ENCODE results near the gene PALMD. TPM values are rescaled to one million over a fixed set of nuclear protein-coding genes. Genes with fewer than 3 reads are reported as not detected.

Gene PALMD
- total RNA-seq, 2 donors from 2014 or later = 17.8 to 18.2 TPM

DNA sequence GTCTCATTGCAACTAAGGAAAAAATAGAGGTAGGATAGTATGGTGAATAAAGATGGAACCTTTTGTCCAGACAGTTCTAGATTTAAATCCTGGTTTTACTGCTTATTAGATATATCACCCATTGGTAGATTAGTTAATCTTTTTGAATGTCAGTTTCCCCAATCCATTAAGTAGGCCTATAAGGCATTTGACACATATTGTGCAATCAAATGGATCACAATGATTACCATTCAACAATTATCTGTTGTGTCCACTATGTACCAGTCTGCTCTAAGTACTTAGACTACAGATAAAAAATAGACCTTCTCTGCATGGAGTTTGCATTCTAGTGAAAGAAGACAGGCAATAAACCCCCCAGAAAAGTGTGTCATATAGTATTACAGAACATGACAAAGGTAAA is 6.0 kb upstream of the PALMD start:
- Histone ChIP-seq H3K9me3 (no peaks in the 10 kb centered on the region), H3K27me3 (replicated peaks; ENCODE audit: insufficient read depth) (no peaks in the 10 kb centered on the region), H3K27ac (no peak overlapping the region), H3K4me3 (no peak overlapping the region), H3K36me3 (no peaks in the 10 kb centered on the region), H3K4me1 (replicated peaks) (no peaks in the 10 kb centered on the region)
- intact Hi-C loops (cut with DNase I) = no loop called here
- TF ChIP-seq, protein P1, sequence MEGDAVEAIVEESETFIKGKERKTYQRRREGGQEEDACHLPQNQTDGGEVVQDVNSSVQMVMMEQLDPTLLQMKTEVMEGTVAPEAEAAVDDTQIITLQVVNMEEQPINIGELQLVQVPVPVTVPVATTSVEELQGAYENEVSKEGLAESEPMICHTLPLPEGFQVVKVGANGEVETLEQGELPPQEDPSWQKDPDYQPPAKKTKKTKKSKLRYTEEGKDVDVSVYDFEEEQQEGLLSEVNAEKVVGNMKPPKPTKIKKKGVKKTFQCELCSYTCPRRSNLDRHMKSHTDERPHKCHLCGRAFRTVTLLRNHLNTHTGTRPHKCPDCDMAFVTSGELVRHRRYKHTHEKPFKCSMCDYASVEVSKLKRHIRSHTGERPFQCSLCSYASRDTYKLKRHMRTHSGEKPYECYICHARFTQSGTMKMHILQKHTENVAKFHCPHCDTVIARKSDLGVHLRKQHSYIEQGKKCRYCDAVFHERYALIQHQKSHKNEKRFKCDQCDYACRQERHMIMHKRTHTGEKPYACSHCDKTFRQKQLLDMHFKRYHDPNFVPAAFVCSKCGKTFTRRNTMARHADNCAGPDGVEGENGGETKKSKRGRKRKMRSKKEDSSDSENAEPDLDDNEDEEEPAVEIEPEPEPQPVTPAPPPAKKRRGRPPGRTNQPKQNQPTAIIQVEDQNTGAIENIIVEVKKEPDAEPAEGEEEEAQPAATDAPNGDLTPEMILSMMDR (IDR thresholded peaks at IDR 0.05) = no peak
- no peak for TF ChIP-seq POLR2AphosphoS5 (IDR thresholded peaks at IDR 0.05)
- TF ChIP-seq POLR2A (IDR thresholded peaks at IDR 0.05) = no peak
- no peak for DNase-seq (ENCODE audit: low spot score)

DNA sequence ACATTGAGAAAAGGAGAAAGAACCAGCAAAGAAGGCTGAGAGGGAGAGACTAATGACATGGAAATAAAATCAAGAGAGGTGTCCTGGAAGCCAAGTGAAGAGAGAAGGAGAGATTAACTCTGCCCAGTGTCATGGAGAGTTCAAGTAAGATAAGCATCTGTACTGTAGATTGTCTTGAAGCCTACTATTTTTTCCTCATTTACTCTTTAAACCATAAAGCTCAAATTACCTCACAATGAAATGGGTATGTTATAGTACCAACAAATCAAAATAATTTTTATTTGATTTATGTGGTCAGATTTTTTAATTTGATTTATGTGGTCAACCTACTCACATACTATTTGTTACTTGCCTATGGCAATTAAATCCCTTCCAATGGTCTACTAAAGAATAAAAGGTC is 5.2 kb upstream of the PALMD start:
- H3K9me3 ChIP-seq = no peaks in the 10 kb centered on the region
- DNase-seq (ENCODE audit: low spot score) = no peak
- no peaks in the 10 kb centered on the region for H3K4me1 ChIP-seq (replicated peaks)
- H3K27me3 ChIP-seq (replicated peaks; ENCODE audit: insufficient read depth) = no peaks in the 10 kb centered on the region
- intact Hi-C loops (cut with DNase I) = no loop called here
- no peak overlapping the region for H3K4me3 ChIP-seq
- no peaks in the 10 kb centered on the region for H3K36me3 ChIP-seq
- TF ChIP-seq POLR2A (IDR thresholded peaks at IDR 0.05) = no peak
- TF ChIP-seq, protein P1 (IDR thresholded peaks at IDR 0.05) = no peak
- TF ChIP-seq POLR2AphosphoS5 (IDR thresholded peaks at IDR 0.05) = no peak
- no peak overlapping the region for H3K27ac ChIP-seq

DNA sequence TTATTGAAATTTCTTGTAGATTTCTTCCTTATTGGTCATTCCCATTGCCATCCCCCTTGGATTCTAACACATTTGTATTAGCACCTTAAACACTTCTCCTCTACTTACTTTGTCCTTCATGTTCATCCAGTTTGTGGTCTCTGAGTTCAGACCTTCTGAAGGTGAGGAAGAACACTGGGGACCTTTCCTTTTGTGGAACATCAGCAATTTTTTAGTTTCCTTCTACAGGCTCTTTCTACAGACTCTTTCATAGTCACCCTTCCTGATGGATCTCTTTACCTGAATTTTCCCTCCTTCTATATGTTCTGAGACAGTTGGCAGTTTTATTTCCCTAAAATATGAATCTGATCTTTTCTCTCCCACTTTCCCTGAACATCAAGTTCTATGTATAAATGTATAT is 4.4 kb upstream of the PALMD start:
- intact Hi-C loops (cut with DNase I) = no loop called here
- no peak for DNase-seq (ENCODE audit: low spot score)
- Histone ChIP-seq H3K4me3 (no peak overlapping the region), H3K27me3 (replicated peaks; ENCODE audit: insufficient read depth) (no peaks in the 10 kb centered on the region), H3K36me3 (no peaks in the 10 kb centered on the region), H3K9me3 (no peaks in the 10 kb centered on the region), H3K27ac (no peak overlapping the region), H3K4me1 (replicated peaks) (no peaks in the 10 kb centered on the region)
- no peak for TF ChIP-seq POLR2AphosphoS5 (IDR thresholded peaks at IDR 0.05)
- TF ChIP-seq, protein P1 (IDR thresholded peaks at IDR 0.05) = no peak
- no peak for TF ChIP-seq POLR2A (IDR thresholded peaks at IDR 0.05)

GRCh38 chr1:99642053-99642452 is 3.9 kb upstream of the PALMD start:
- WGBS = 76% methylated on average over 7 of the region's 7 CpGs
- H3K4me3 ChIP-seq = no peak overlapping the region
- DNase-seq (ENCODE audit: low spot score) = no peak
- no peaks in the 10 kb centered on the region for H3K27me3 ChIP-seq (replicated peaks; ENCODE audit: insufficient read depth)
- no peaks in the 10 kb centered on the region for H3K4me1 ChIP-seq (replicated peaks)
- no peaks in the 10 kb centered on the region for H3K36me3 ChIP-seq
- intact Hi-C loops (cut with DNase I) = no loop called here
- H3K9me3 ChIP-seq = no peaks in the 10 kb centered on the region
- TF ChIP-seq POLR2AphosphoS5 (IDR thresholded peaks at IDR 0.05) (no peak), POLR2A (IDR thresholded peaks at IDR 0.05) (no peak)
- TF ChIP-seq, protein P1 (IDR thresholded peaks at IDR 0.05) = no peak
- no peak overlapping the region for H3K27ac ChIP-seq

DNA sequence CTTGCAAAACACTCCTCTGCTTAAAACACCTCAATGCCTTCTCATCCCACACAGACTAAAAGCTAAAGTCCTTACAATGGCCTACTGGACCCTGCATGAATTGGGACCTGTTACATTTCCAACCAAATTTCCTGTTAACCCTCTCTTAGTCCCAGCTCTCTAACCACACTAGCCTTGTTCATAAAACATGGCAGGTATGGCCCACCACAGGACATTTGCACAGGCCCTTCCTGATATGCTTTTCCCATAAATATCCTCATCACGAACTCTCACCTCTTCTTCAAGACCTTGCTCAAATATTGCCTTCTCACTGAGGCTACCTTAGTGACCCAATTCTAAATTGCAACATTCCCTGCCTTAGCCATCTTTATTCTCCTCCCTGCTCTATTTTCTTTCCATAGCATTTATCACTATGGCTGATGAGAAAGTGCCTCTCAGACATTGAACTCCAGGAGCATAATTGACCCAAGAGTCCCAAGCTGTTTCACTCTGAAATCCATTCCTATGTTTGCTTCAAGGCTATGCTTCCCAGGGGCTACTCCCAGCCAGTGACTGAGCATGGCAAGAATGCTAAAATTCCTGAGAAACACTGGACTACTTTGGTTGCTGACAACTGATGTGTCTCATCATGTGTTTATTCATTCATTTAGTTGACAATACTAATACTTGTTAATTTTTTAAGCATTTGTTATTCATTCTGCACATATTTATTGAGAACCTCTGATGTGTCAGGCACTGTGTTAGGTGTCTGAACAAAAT is 2.7 kb upstream of the PALMD start:
- no peak for DNase-seq (ENCODE audit: low spot score)
- no peaks in the 10 kb centered on the region for H3K27me3 ChIP-seq (replicated peaks; ENCODE audit: insufficient read depth)
- H3K4me3 ChIP-seq = no peak overlapping the region
- H3K4me1 ChIP-seq (replicated peaks) = no peaks in the 10 kb centered on the region
- H3K9me3 ChIP-seq = no peaks in the 10 kb centered on the region
- 96% methylated on average over 1 of the region's 1 CpG for WGBS
- no peaks in the 10 kb centered on the region for H3K36me3 ChIP-seq
- intact Hi-C loops (cut with DNase I) = no loop called here
- TF ChIP-seq POLR2A (IDR thresholded peaks at IDR 0.05) = no peak
- no peak for TF ChIP-seq POLR2AphosphoS5 (IDR thresholded peaks at IDR 0.05)
- TF ChIP-seq, protein P1 (IDR thresholded peaks at IDR 0.05) = no peak
- no peak overlapping the region for H3K27ac ChIP-seq

Data from prostate gland (tissue), 2 donors.